Uterus (tissue), 4 donors: ENCODE data around the gene LAMC3. TPM values are rescaled to one million over a fixed set of nuclear protein-coding genes. Genes with fewer than 3 reads are reported as not detected.

ENCODE experiments used
- DNase-seq, 2 donors: peaks; one replicate each; pipeline ENCODE4 v3.0.0-alpha.2; 2019 to 2020
- H3K27ac ChIP-seq, 2 donors: fragments of 200-600 bp; sonication (generic); 1 replicate in 1 of 2; 2 replicates in 1 of 2; pipeline ENCODE4 v1.5.1; 2016 to 2018
- H3K27me3 ChIP-seq, 2 donors: fragments of 200-600 bp; sonication (generic); one replicate each; pipeline ENCODE4 v1.5.1; 2018 to 2019; ENCODE audit warnings: control low read depth in 1 of 2
- H3K36me3 ChIP-seq, 2 donors: fragments of 200-600 bp; sonication (generic); one replicate each; pipeline ENCODE4 v1.5.1; 2019; ENCODE audit warnings: control low read depth in 1 of 2
- H3K4me1 ChIP-seq, 2 donors: fragments of 200-600 bp; sonication (generic); one replicate each; pipeline ENCODE4 v1.5.1; 2018 to 2019; ENCODE audit warnings: control low read depth in 1 of 2
- H3K4me3 ChIP-seq, 2 donors: fragments of 200-600 bp; sonication (generic); 1 replicate in 1 of 2; 2 replicates in 1 of 2; pipeline ENCODE4 v1.5.1; 2018 to 2019; ENCODE audit warnings: mild to moderate bottlenecking in 1 of 2
- H3K9me3 ChIP-seq, 2 donors: fragments of 200-600 bp; sonication (generic); one replicate each; pipeline ENCODE4 v1.5.1; 2019; ENCODE audit warnings: control low read depth in 1 of 2
- POLR2A ChIP-seq, 2 donors: fragments of 450-650 bp; IDR thresholded peaks; one replicate each; pipeline ENCODE4 v1.6.1; 2016; ENCODE audit warnings: antibody characterized with exemption in 2 of 2, mild to moderate bottlenecking in 1 of 2, moderate library complexity in 1 of 2
- intact Hi-C: fragments of 100-400 bp; cut with DNase I; formaldehyde crosslinking; loops from one replicate; pipeline ENCODE4 v1.15.1; 2023; ENCODE audit warnings: low total_unique reads
- total RNA-seq, 4 donors: library from RNA; depleted of rRNA in 3 of 4; stranded (reverse); fragments of >200 nt in 3 of 4; gene quantifications; one replicate each; pipeline versions ENCODE4 v1.1.0 to v1.2.4, GENCODE V29; 2014 to 2023
- TF ChIP-seq, protein P1 (sequence below), 4 experiments: fragments of 200-600 bp in 2 of 4; fragments of 450-650 bp in 2 of 4; sonication (generic) in 2 of 4; IDR thresholded peaks; one replicate each; pipeline ENCODE4 v1.5.1; 2016 to 2019; ENCODE audit warnings: antibody characterized with exemption in 4 of 4, mild to moderate bottlenecking in 2 of 4, moderate library complexity in 1 of 4
- donor health status: DM: yes; HTN: yes; CAD: no.

Gene LAMC3
- total RNA-seq, 4 donors from 2014 or later = 2.6 to 58.5 (median 3.6) TPM

- no peak for DNase-seq
- no peaks in the 10 kb centered on the region for H3K27me3 ChIP-seq
- H3K4me1 ChIP-seq = no peaks in the 10 kb centered on the region
- no peak overlapping the region for H3K27ac ChIP-seq
- intact Hi-C loops = no loop called here
- H3K4me3 ChIP-seq = no peak overlapping the region
- H3K9me3 ChIP-seq = no peaks in the 10 kb centered on the region
- no peak for TF ChIP-seq POLR2A (IDR thresholded peaks at IDR 0.05)
- TF ChIP-seq, protein P1, sequence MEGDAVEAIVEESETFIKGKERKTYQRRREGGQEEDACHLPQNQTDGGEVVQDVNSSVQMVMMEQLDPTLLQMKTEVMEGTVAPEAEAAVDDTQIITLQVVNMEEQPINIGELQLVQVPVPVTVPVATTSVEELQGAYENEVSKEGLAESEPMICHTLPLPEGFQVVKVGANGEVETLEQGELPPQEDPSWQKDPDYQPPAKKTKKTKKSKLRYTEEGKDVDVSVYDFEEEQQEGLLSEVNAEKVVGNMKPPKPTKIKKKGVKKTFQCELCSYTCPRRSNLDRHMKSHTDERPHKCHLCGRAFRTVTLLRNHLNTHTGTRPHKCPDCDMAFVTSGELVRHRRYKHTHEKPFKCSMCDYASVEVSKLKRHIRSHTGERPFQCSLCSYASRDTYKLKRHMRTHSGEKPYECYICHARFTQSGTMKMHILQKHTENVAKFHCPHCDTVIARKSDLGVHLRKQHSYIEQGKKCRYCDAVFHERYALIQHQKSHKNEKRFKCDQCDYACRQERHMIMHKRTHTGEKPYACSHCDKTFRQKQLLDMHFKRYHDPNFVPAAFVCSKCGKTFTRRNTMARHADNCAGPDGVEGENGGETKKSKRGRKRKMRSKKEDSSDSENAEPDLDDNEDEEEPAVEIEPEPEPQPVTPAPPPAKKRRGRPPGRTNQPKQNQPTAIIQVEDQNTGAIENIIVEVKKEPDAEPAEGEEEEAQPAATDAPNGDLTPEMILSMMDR (IDR thresholded peaks at IDR 0.05) = no peak
- no peaks in the 10 kb centered on the region for H3K36me3 ChIP-seq
Measured at GRCh38 chr9:131043087-131043486, 34.1 kb downstream of the LAMC3 start.

GRCh38 chr9:131043646-131044045 lies 34.7 kb downstream of the LAMC3 start:
- intact Hi-C loops = no loop called here
- H3K36me3 ChIP-seq = no peaks in the 10 kb centered on the region

DNA sequence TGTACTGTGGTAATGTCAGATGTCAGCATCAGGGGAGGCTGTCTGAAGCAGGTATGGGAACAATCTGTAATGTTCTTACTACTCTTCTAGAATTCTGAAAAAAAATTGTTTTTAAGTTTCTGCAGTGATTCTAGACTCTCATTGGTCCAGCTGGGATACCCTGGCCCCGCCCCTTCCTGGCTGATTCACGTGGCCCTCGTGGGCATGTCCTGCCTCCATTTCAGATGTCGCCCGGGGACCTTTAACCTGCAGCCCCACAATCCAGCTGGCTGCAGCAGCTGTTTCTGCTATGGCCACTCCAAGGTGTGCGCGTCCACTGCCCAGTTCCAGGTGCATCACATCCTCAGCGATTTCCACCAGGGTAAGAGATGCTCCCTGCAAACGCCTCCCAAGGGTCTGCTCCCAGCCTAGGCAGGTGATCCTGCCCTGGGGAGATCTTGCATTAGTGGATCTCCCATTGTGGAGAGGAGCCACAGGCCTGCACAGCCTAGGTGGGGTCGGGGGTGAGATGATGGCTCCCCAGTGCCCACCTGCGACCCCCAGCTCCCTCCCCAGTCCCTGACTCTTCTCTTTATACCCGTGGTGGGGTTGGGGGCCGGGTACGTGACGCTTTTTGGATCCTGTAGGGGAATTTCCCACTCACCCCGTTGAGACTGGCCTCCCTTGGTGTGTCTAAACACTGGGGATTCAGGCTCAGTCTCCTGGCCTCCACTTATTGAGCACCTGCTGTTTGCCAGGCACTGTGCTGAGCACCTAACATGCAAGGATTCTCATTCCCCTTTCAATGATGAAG lies 36.5 kb downstream of the LAMC3 start:
- H3K27me3 ChIP-seq = no peaks in the 10 kb centered on the region
- intact Hi-C loops = no loop called here
- DNase-seq = no peak

More at GRCh38 chr9:131043646-131044045, 34.7 kb downstream of the LAMC3 start:
- H3K27me3 ChIP-seq = no peaks in the 10 kb centered on the region
- no peak overlapping the region for H3K27ac ChIP-seq
- no peak for DNase-seq
- TF ChIP-seq POLR2A (IDR thresholded peaks at IDR 0.05) = no peak
- TF ChIP-seq, protein P1 (IDR thresholded peaks at IDR 0.05) = no peak
- H3K4me1 ChIP-seq = no peaks in the 10 kb centered on the region
- H3K9me3 ChIP-seq = no peaks in the 10 kb centered on the region
- H3K4me3 ChIP-seq = no peak overlapping the region

DNA sequence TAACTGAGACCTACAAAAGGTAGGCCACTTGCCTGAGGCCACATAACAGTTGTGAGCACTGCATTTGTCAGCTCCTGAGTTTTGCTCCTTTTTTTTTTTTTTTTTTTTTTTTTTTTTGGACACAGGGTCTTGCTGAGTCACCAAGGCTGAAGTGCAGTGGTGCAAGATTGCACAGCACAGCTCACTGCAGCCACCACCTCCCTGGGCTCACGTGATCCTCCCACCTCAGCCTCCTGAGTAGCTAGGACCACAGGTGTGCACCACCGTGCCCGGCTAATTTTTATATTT lies 37.1 kb downstream of the LAMC3 start:
- Histone ChIP-seq H3K4me3 (no peak overlapping the region), H3K27me3 (no peaks in the 10 kb centered on the region), H3K27ac (no peak overlapping the region), H3K4me1 (no peaks in the 10 kb centered on the region), H3K9me3 (no peaks in the 10 kb centered on the region), H3K36me3 (no peaks in the 10 kb centered on the region)
- DNase-seq = no peak
- TF ChIP-seq POLR2A (IDR thresholded peaks at IDR 0.05) = no peak
- TF ChIP-seq, protein P1 (IDR thresholded peaks at IDR 0.05) = no peak
- intact Hi-C loops = no loop called here

More for the DNA sequence above, 36.5 kb downstream of the LAMC3 start:
- no peak overlapping the region for H3K4me3 ChIP-seq
- H3K36me3 ChIP-seq = no peaks in the 10 kb centered on the region
- no peaks in the 10 kb centered on the region for H3K4me1 ChIP-seq
- no peak overlapping the region for H3K27ac ChIP-seq
- TF ChIP-seq POLR2A (IDR thresholded peaks at IDR 0.05) = no peak
- TF ChIP-seq, protein P1 (IDR thresholded peaks at IDR 0.05) = no peak
- no peaks in the 10 kb centered on the region for H3K9me3 ChIP-seq

DNA sequence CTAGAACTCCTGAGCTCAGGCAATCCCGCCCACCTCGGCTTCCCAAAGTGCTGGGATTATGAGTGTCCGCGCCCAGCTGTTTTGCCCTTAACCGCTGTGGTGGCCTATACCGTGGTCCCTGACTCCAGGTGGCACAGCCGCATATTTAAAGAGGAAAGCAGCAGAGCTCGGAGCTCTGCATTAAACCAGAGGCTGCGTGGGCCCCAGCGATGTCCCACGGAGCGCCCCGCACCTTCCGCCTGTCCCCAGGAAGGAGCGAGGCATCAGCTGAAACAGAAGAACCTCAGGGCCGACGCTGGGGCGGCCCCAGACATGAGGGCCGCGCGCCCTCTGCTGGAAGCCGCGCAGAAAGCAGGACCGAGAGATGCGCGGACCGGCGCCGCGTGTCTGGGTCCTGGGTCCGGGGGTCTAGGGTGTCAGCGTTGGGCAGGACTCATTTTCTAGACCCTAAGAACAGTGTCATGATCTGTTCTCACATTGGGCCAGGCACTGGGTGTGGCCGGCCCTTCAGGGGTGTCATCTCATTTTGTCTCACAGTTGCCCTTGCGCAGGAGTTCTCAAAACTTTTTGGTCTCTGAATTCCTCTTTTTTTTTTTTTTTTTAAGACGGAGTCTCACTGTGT lies 37.7 kb downstream of the LAMC3 start:
- Histone ChIP-seq H3K27me3 (no peaks in the 10 kb centered on the region), H3K4me3 (no peak overlapping the region), H3K36me3 (no peaks in the 10 kb centered on the region), H3K9me3 (no peaks in the 10 kb centered on the region), H3K27ac (no peak overlapping the region), H3K4me1 (no peaks in the 10 kb centered on the region)
- TF ChIP-seq, protein P1 (IDR thresholded peaks at IDR 0.05) = peak; percentile 63 to 86 (median 78)
- peak in 1 of 2 donors; percentile 14 for TF ChIP-seq POLR2A (IDR thresholded peaks at IDR 0.05)
- DNase-seq = peak in 1 of 2 donors; percentile 45
- intact Hi-C loops = no loop called here
